B cell (primary cell): ENCODE data around the gene TUBA1C.

Experiments
- EZH2 ChIP-seq: IDR thresholded peaks from 2 replicates; pipeline ENCODE4 v1.6.1; 2012; ENCODE audit warnings: borderline replicate concordance, low read depth, mild to moderate bottlenecking, moderate library complexity, low read length; ENCODE audit not compliant: insufficient read depth, poor library complexity, severe bottlenecking
- TF ChIP-seq, protein P1 (sequence below): fragments of 200-600 bp; IDR thresholded peaks from one replicate; pipeline ENCODE4 v1.8.0; 2022; ENCODE audit warnings: antibody characterized with exemption, mild to moderate bottlenecking

DNA sequence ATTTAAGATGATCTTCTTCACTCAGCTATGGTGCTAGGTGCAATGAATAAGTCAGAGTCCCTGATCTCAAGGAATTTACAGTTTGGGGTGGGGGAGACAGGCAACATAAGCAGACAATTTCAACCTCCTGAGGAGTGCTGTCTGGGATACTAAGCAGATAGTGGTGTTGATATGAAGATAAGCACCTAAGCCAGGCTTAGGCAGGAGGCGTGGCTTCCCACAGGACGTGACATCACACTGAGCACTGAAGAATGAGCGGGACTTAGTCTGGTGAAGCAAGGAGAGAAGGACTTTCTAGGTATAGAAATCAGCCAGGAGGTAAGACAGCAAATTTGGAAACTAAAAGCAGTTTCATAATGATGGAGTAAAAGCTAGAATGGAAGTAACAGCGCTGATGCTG is 36.9 kb downstream of the TUBA1C start:
- TF ChIP-seq, protein P1, sequence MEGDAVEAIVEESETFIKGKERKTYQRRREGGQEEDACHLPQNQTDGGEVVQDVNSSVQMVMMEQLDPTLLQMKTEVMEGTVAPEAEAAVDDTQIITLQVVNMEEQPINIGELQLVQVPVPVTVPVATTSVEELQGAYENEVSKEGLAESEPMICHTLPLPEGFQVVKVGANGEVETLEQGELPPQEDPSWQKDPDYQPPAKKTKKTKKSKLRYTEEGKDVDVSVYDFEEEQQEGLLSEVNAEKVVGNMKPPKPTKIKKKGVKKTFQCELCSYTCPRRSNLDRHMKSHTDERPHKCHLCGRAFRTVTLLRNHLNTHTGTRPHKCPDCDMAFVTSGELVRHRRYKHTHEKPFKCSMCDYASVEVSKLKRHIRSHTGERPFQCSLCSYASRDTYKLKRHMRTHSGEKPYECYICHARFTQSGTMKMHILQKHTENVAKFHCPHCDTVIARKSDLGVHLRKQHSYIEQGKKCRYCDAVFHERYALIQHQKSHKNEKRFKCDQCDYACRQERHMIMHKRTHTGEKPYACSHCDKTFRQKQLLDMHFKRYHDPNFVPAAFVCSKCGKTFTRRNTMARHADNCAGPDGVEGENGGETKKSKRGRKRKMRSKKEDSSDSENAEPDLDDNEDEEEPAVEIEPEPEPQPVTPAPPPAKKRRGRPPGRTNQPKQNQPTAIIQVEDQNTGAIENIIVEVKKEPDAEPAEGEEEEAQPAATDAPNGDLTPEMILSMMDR: no peak
- no peak for TF ChIP-seq EZH2
